ENCODE measurements around the gene ADAM12.

GRCh38 chr10:126392469-126392868, 4.2 kb upstream of the ADAM12 start:
- no peak for TF ChIP-seq CTCF (IDR thresholded peaks at IDR 0.05)
- TF ChIP-seq POLR2AphosphoS5 (IDR thresholded peaks at IDR 0.05), result no peak
- no peak for TF ChIP-seq EP300 (IDR thresholded peaks at IDR 0.05)
